ENCODE data around the gene GIMD1. TPM values are rescaled to one million over a fixed set of nuclear protein-coding genes. Genes with fewer than 3 reads are reported as not detected.
"Not testable (repeated sequence)": the region's sequence is repeated elsewhere in the genome, so short reads cannot be mapped to it uniquely, and the experiment has no call there.

The GIMD1 gene
- total and polyA plus RNA-seq, 2 donors from 2014 or later, result not detected

- TF ChIP-seq, protein P1, sequence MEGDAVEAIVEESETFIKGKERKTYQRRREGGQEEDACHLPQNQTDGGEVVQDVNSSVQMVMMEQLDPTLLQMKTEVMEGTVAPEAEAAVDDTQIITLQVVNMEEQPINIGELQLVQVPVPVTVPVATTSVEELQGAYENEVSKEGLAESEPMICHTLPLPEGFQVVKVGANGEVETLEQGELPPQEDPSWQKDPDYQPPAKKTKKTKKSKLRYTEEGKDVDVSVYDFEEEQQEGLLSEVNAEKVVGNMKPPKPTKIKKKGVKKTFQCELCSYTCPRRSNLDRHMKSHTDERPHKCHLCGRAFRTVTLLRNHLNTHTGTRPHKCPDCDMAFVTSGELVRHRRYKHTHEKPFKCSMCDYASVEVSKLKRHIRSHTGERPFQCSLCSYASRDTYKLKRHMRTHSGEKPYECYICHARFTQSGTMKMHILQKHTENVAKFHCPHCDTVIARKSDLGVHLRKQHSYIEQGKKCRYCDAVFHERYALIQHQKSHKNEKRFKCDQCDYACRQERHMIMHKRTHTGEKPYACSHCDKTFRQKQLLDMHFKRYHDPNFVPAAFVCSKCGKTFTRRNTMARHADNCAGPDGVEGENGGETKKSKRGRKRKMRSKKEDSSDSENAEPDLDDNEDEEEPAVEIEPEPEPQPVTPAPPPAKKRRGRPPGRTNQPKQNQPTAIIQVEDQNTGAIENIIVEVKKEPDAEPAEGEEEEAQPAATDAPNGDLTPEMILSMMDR (IDR thresholded peaks at IDR 0.05; ENCODE audit: borderline replicate concordance, extremely low read depth, insufficient read depth), result no peak
- Histone ChIP-seq H3K27me3 (ENCODE audit: control insufficient read depth, insufficient read depth, low read length) (no peaks in the 10 kb centered on the region), H3K9ac (ENCODE audit: low read length in 3 of 3) (no peak overlapping the region), H3K9me3 (ENCODE audit: control insufficient read depth in 2 of 3, insufficient read depth in 1 of 3, low read length in 3 of 3) (peaks cover 0 to 9% (median 0%) of the 10 kb centered on the region in 3 donors), H3K4me1 (ENCODE audit: control insufficient read depth in 2 of 3, insufficient read depth in 2 of 3, low read depth in 1 of 3, low read length in 3 of 3) (no peaks in the 10 kb centered on the region), H3K36me3 (ENCODE audit: control insufficient read depth in 2 of 3, insufficient read depth in 3 of 3, low read length in 3 of 3) (no peaks in the 10 kb centered on the region), H3K4me3 (ENCODE audit: low read length in 3 of 3) (no peak overlapping the region), H3K27ac (ENCODE audit: low read depth in 2 of 2, low read length in 2 of 2) (no peak overlapping the region)
- intact Hi-C loops (cut with DNase I), result no loop called here
- FAIRE-seq, result no peak
- DNase-seq, result no peak
These were observed 32.6 kb upstream of the GIMD1 start for GRCh38 chr4:106401157-106401556.

DNA sequence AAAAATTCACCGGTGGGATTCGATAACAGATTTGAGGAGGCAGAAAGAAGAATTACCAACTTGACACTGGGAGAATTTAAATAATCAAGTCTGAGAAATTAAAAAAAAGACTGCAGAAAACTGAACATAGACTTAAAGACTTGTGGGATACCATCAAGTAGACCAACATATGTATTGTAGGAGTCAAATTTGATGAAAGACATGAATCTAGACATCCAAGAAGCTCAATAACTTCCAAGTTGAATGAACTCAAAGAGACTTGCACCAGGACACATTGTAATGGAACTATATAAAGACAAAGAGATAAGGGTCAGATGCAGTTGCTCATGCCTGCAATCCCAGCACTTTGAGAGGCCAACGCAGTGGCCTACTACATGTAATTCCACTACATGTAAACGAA, 30.3 kb upstream of the GIMD1 start:
- H3K9ac ChIP-seq (ENCODE audit: low read length in 3 of 3); H3K4me3 ChIP-seq (ENCODE audit: low read length in 3 of 3); FAIRE-seq; H3K36me3 ChIP-seq (ENCODE audit: control insufficient read depth in 2 of 3, insufficient read depth in 3 of 3, low read length in 3 of 3); intact Hi-C loops (cut with DNase I); DNase-seq; H3K27ac ChIP-seq (ENCODE audit: low read depth in 2 of 2, low read length in 2 of 2); H3K4me1 ChIP-seq (ENCODE audit: control insufficient read depth in 2 of 3, insufficient read depth in 2 of 3, low read depth in 1 of 3, low read length in 3 of 3); H3K27me3 ChIP-seq (ENCODE audit: control insufficient read depth, insufficient read depth, low read length): not testable (repeated sequence)
- H3K9me3 ChIP-seq (ENCODE audit: control insufficient read depth in 2 of 3, insufficient read depth in 1 of 3, low read length in 3 of 3), result peaks cover 0 to 19% (median 2%) of the 10 kb centered on the region in 3 donors

DNA sequence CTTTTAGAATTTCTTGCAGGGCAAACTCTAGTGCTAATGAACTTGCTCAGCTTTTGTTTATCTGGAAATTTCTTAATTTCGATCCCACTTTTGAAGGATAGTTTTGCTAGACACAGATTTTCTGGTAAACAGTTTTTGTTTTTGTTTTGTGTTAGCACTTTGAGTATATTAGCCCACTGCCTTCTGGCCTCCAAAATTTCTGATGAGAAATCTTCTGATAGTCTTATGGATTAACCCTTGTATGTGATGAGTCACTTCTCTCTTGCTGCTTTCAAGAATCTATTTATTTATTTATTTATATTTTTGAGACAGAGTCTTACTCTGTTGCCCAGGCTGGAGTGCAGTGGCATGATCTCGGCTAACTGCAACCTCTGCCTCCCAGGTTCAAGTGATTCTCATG, 27.0 kb upstream of the GIMD1 start:
- FAIRE-seq (no peak), DNase-seq (no peak)
- Histone ChIP-seq H3K9me3 (ENCODE audit: control insufficient read depth in 2 of 3, insufficient read depth in 1 of 3, low read length in 3 of 3) (peaks cover 0 to 15% (median 2%) of the 10 kb centered on the region in 3 donors), H3K9ac (ENCODE audit: low read length in 3 of 3) (no peak overlapping the region), H3K27me3 (ENCODE audit: control insufficient read depth, insufficient read depth, low read length) (no peaks in the 10 kb centered on the region), H3K36me3 (ENCODE audit: control insufficient read depth in 2 of 3, insufficient read depth in 3 of 3, low read length in 3 of 3) (no peaks in the 10 kb centered on the region), H3K27ac (ENCODE audit: low read depth in 2 of 2, low read length in 2 of 2) (no peak overlapping the region), H3K4me3 (ENCODE audit: low read length in 3 of 3) (no peak overlapping the region), H3K4me1 (ENCODE audit: control insufficient read depth in 2 of 3, insufficient read depth in 2 of 3, low read depth in 1 of 3, low read length in 3 of 3) (no peaks in the 10 kb centered on the region)
- intact Hi-C loops (cut with DNase I), result no loop called here
- TF ChIP-seq, protein P1 (IDR thresholded peaks at IDR 0.05; ENCODE audit: borderline replicate concordance, extremely low read depth, insufficient read depth), result no peak

GRCh38 chr4:106385853-106386393, 17.3 kb upstream of the GIMD1 start:
- intact Hi-C loops (cut with DNase I), result no loop called here
- Histone ChIP-seq H3K4me3 (ENCODE audit: low read length in 3 of 3) (no peak overlapping the region), H3K9me3 (ENCODE audit: control insufficient read depth in 2 of 3, insufficient read depth in 1 of 3, low read length in 3 of 3) (peaks cover 0 to 4% (median 2%) of the 10 kb centered on the region in 3 donors), H3K27ac (ENCODE audit: low read depth in 2 of 2, low read length in 2 of 2) (no peak overlapping the region), H3K9ac (ENCODE audit: low read length in 3 of 3) (no peak overlapping the region), H3K27me3 (ENCODE audit: control insufficient read depth, insufficient read depth, low read length) (no peaks in the 10 kb centered on the region), H3K36me3 (ENCODE audit: control insufficient read depth in 2 of 3, insufficient read depth in 3 of 3, low read length in 3 of 3) (no peaks in the 10 kb centered on the region), H3K4me1 (ENCODE audit: control insufficient read depth in 2 of 3, insufficient read depth in 2 of 3, low read depth in 1 of 3, low read length in 3 of 3) (no peaks in the 10 kb centered on the region)
- no peak for FAIRE-seq
- no peak for DNase-seq
- TF ChIP-seq, protein P1 (IDR thresholded peaks at IDR 0.05; ENCODE audit: borderline replicate concordance, extremely low read depth, insufficient read depth), result no peak

All from kidney (tissue), 14 donors.